ENCODE data around the gene TSPAN12.
"Not testable (repeated sequence)": the region's sequence is repeated elsewhere in the genome, so short reads cannot be mapped to it uniquely, and the experiment has no call there.

The TSPAN12 gene

DNA sequence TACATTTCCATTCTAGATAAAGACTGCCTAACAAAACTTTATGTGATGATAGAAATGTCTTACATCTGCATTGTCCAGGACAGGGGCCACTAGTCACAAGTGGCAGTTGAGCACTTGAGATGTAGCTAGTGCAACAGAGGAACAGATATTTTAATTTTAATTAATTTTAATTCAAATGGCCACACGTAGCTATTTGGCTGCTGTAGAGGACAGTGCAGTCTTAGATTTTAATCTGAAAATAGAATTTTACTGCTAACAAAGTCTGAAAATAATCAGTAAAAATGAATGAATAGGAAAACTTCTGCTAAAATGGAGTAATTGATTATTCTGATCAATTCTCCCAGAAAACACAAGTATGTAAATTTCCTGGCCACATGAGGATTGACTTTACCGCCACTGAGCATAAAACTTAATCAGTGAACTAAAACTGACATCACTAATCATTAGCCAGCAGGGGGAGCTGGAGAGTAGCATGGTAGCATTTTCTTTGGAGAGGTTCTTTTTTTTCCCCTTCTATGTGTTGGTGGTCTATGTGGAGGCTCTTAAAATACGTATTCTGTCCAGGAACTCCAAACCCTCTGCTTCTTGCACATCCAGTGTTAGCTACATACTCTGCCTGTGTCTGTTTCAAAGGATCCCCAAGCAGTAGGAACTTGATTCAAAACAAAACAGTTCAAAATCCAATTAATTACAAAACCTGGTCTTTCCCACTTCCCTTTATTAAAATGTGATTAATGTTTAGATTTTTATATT lies 52.1 kb downstream of the TSPAN12 start:
- peak; percentile 81 for DNase-seq

GRCh38 chr7:120802751-120803150 lies 55.2 kb downstream of the TSPAN12 start:
- DNase-seq = no peak

DNA sequence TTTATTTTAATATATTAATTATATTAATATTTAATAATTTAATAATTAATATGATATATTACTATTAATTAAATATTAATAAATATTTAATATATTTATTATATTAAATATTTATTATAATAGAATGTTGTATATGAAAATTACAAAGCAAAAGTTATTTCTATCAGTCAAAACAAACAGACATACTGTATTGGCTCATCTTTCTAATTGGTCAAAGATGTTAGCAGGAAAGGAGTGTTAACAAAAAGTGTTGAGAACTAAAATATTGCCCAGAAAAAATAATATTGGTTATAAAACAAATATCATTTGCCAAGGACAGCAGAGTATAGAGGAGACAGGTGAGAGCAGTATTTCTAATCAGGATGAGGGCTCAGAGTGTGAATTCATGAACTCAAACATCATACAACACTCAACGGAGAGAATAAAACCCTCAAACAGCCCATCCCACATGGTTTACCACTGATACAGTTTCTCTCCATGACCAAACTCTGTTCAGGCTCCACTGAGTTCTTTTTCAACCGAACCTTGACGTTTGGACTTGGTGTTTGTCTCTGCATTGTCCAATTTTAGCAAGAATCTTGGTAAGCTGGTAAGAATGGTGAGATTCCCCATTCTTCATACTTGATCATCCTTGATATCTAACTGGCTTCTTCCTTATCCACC lies 58.0 kb downstream of the TSPAN12 start:
- DNase-seq = no peak

DNA sequence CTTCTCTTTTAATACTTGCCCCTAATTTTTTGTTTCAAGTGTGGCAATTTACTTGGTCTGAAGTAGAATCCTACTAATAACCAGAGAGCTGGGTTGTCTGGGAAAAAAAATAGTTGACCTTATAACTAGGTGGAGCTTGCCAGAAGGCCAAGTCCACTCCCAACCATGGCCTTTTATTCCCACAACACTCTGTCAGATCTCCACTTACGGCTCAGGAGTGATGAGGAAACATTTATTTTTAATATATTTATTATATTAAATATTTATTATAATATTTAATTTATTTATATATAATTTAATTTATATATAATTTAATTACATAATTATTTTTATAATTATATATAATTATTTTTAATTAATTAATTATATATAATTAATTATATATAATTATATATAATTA lies 58.8 kb downstream of the TSPAN12 start:
- DNase-seq = no peak

- no peak for DNase-seq
Measured at GRCh38 chr7:120797026-120797645, 60.8 kb downstream of the TSPAN12 start.

DNA sequence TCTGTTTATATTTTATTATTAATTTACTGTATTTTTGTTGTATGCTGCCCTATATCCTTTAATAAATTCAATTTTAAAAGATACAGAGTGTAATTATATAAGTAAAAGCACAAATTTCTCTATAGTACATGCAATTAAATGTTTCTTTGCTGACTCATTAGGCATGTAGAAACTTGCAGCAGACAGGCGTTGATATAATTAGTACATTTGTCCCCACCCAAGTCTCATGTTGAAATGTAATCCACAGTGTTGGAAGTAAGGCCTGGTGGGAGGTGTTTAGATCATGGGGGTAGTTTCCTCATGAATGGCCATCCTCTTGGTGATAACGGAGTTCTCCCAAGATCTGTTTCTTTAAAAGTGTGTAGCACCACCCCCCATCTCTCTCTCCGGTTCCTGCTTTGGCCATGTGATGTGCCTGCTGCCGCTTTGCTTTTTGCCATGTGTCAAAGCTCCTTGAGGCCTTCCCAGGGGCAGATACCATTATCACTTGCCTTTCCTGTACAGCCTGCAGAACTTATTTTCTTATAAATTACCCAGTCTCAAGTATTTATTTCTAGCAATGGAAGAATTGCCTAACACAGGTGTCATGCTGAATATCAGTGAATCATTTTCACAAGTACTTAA lies 63.7 kb downstream of the TSPAN12 start:
- DNase-seq = peak; percentile 22

- no peak for DNase-seq
Measured at GRCh38 chr7:120793213-120793936, 64.6 kb downstream of the TSPAN12 start.

DNA sequence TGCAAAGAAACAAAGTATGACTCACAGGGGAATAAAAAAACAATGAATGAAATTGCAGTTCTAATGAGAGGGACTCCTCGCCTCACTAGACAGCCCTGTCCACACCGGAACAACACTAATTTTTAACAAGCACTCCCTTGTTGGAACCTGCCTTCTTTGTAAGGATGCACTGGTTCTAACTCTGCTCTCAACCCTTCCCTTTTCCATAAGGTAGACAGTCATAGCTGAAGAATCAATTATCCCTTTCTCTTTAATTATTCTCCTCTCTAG lies 65.1 kb downstream of the TSPAN12 start:
- DNase-seq = peak; percentile 12

- DNase-seq = peak; percentile 67
Measured at GRCh38 chr7:120792091-120792860, 65.7 kb downstream of the TSPAN12 start.

DNA sequence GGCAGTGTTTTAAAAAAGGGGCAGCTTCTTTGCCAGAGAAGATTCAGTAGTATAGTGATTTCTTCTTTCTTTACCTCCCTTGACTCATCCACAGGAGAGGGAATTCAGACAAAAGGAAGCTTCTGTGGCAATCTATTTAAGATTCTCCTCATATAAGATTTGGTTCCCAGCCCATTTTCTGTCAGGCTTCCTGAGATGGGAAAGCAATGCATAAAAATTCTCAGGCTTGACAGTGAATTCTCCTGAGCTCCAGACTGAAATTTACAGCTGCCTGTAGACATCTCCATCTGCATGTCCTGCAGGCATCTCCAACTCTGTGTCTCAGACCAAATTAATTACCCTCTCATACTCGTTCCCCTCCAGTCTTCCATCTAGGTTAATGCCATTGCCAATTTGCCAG lies 72.8 kb downstream of the TSPAN12 start:
- no peak for DNase-seq

GRCh38 chr7:120783721-120784120 lies 74.2 kb downstream of the TSPAN12 start:
- no peak for DNase-seq

DNA sequence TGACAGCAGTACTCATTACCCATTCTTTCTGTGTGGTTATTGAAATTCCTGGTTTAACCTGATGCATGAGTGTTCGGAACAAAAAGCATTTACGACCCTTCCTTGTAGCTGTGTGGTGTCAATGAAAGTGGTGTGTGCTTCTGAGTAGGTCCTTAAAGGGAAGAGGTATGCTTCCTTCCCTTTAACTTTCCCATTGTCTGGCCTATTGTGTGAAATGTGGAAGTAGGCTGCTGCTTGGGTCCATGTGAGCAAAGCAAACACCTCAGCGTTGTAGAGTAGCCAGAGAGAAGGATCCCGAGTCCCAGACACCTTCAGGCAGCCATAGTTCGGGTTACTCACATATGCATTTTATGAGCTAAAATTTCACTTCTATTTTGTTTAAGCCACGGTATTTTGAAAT lies 74.7 kb downstream of the TSPAN12 start:
- no peak for DNase-seq

- DNase-seq = not testable (repeated sequence)
Measured at GRCh38 chr7:120781924-120782323, 76.0 kb downstream of the TSPAN12 start.

DNA sequence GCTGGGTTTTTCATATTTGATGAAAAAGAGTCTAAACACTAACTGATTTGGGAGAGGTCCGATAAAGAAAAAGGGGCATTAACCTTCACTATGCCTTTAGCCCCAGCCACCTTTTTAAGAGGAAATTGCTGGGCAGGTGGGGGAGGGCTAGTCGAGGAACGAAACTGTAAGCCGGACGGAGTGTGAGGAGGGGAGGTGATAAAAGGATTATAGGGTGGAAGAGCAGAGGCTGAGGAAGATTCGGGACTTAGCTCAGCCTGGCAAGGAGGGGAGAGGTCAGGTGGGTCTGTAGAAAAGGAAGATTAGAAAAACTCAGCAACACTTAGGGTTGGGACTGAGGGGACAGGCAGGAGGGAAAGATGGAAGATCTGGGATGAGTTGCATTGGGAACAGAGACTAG lies 77.0 kb downstream of the TSPAN12 start:
- DNase-seq = no peak

DNA sequence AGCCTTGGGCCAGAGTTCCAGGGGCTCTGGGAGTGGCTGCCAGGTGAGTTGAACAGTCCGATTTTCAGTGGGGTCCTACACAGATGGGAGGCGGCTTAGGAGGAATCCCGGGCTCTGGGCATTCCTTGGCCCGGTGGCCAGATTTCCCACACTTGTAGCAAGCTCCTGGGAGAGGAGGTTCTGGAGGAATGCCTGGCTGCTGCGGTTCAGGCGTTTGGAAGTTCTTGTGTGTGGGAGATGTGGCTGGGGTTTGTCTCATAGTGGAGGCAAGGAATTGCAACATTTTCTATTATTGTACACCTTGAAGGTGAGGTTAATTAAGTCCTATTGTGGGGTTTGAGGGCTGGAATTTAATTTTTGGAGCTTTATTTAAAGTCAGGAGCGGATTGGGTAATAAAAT lies 77.5 kb downstream of the TSPAN12 start:
- DNase-seq = not testable (repeated sequence)

DNA sequence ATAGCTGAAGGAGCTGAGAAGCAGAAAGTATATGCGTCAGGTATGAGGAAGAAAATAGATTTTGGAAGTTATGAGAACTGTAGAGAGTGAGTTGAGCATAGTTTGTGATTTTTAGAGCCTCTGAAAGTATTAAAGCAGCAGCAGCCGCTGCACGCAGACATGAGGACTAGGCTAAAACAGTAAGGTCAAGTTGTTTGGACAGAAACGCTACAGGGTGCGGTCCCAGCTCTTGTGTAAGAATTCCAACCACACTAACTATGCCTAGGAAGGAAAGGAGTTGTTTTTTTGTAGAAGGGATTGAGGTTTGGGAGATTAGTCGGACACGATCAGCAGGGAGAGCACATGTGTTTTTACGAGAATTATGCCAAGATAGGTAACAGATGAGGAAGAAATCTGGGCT lies 78.9 kb downstream of the TSPAN12 start:
- not testable (repeated sequence) for DNase-seq

- DNase-seq = no peak
Measured at GRCh38 chr7:120775755-120776154, 82.2 kb downstream of the TSPAN12 start.

DNA sequence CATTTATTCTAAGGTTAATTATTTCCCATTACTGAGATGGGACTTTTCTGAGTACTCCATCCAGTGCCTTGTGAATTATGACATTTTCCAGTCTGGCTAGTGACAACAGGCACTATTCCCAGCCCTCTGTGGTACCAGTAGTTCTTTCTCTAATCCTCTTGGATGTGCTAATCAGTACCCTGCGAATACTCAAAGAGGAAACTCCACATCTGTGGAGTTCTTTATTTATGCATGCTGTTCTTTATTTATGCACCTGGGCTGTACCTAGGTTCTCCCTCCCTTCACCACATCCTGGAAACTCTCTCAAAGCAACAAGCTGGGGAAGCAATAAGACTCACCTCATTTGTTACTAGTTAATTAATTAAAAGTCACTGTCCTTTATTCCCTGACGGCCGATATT lies 83.5 kb downstream of the TSPAN12 start:
- DNase-seq = no peak

- DNase-seq = no peak
Measured at GRCh38 chr7:120770206-120770605, 87.7 kb downstream of the TSPAN12 start.

DNA sequence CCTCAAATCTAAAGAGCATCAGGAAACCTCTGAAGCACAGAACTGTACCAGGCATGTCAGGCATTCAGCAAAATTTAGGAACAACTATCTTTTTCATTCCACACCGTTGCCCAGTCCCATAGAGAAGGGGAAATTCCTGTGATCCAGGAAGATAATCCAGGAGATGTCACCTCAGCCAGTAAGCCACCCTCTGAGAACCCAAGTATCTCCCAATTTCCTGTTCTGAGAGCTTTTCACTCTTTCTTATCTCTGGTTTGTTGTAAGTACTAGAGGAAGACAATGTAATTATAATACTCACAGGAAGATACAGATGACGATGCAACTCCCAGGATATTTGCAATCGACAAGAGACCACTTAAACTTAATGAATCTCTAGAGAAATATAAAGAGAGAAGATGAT lies 97.1 kb downstream of the TSPAN12 start:
- DNase-seq = no peak

GRCh38 chr7:120760050-120760449 lies 97.9 kb downstream of the TSPAN12 start:
- DNase-seq = no peak

DNA sequence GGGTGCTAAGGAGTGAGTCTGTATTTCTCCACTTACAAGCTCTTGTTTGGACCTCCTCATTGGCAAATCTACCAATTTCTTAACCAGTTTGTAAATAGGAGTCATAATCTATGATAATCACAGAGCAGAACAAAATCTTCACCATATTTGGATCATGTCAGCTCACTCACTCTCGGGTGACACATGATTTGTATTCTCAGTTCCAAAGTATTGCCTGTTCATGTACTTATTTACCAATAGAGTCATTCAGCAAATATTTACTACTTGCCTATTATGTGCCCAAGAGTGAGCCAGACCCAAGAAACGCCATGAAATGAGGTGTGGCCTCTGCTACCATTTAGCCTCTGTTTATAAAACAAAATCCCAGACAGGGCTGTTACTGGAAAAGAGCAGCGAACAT lies 114.8 kb downstream of the TSPAN12 start:
- no peak for DNase-seq
